Measurements from ENCODE around the gene MLC1. TPM values are rescaled to one million over a fixed set of nuclear protein-coding genes. Genes with fewer than 3 reads are reported as not detected.

Gene MLC1
- total and polyA plus RNA-seq, 4 donors, result 0.13 to 9.4 (median 0.33) TPM; not detected in 1

GRCh38 chr22:50056214-50056972 is 28.8 kb downstream of the MLC1 start:
- peaks cover 0 to 6% (median 0%) of the 10 kb centered on the region in 4 donors for H3K4me1 ChIP-seq (ENCODE audit: control insufficient read depth in 4 of 4, insufficient read depth in 4 of 4, low read length in 3 of 4)
- DNase-seq (ENCODE audit: low spot score), result no peak
- peaks cover 0 to 6% (median 0%) of the 10 kb centered on the region in 4 donors for H3K9me3 ChIP-seq (ENCODE audit: control insufficient read depth in 4 of 4, low read length in 3 of 4)
- no peaks in the 10 kb centered on the region for H3K36me3 ChIP-seq (ENCODE audit: control insufficient read depth in 4 of 4, insufficient read depth in 3 of 4, low read depth in 1 of 4, low read length in 3 of 4)
- 84% methylated on average over 34 of the region's 34 CpGs for WGBS
- no peak overlapping the region for H3K9ac ChIP-seq (ENCODE audit: low read depth in 1 of 2, low read length in 2 of 2)
- peaks cover 0 to 2% (median 0%) of the 10 kb centered on the region in 4 donors for H3K27me3 ChIP-seq (ENCODE audit: control insufficient read depth in 4 of 4, insufficient read depth in 4 of 4, low read length in 3 of 4)
- no peak overlapping the region for H3K27ac ChIP-seq (ENCODE audit: low read depth in 1 of 2, low read length in 2 of 2)
- H3K4me3 ChIP-seq (ENCODE audit: low read depth in 1 of 3, low read length in 3 of 3), result no peak overlapping the region
- TF ChIP-seq CTCF (IDR thresholded peaks at IDR 0.05; ENCODE audit: low read depth, low read length, missing input control), result no peak
- TF ChIP-seq FOXA2 (IDR thresholded peaks at IDR 0.05), result no peak
- TF ChIP-seq EGR1 (IDR thresholded peaks at IDR 0.05; ENCODE audit: low read depth in 2 of 2), result no peak
- no peak for TF ChIP-seq RXRA (IDR thresholded peaks at IDR 0.05)

GRCh38 chr22:50053861-50054260 is 31.4 kb downstream of the MLC1 start:
- Histone ChIP-seq H3K27ac (ENCODE audit: low read depth in 1 of 2, low read length in 2 of 2) (no peak overlapping the region), H3K9ac (ENCODE audit: low read depth in 1 of 2, low read length in 2 of 2) (no peak overlapping the region), H3K9me3 (ENCODE audit: control insufficient read depth in 4 of 4, low read length in 3 of 4) (peaks cover 0 to 6% (median 0%) of the 10 kb centered on the region in 4 donors), H3K4me1 (ENCODE audit: control insufficient read depth in 4 of 4, insufficient read depth in 4 of 4, low read length in 3 of 4) (peaks cover 0 to 6% (median 0%) of the 10 kb centered on the region in 4 donors), H3K36me3 (ENCODE audit: control insufficient read depth in 4 of 4, insufficient read depth in 3 of 4, low read depth in 1 of 4, low read length in 3 of 4) (no peaks in the 10 kb centered on the region), H3K4me3 (ENCODE audit: low read depth in 1 of 3, low read length in 3 of 3) (no peak overlapping the region), H3K27me3 (ENCODE audit: control insufficient read depth in 4 of 4, insufficient read depth in 4 of 4, low read length in 3 of 4) (peaks cover 0 to 2% (median 0%) of the 10 kb centered on the region in 4 donors)
- no peak for DNase-seq (ENCODE audit: low spot score)
- TF ChIP-seq FOXA1 (IDR thresholded peaks at IDR 0.05), result no peak
- no peak for TF ChIP-seq FOXA2 (IDR thresholded peaks at IDR 0.05)
- TF ChIP-seq TAF1 (conservative IDR thresholded peaks at IDR 0.05), result no peak
- no peak for TF ChIP-seq REST (IDR thresholded peaks at IDR 0.05)
- TF ChIP-seq NR2F2 (IDR thresholded peaks at IDR 0.05), result no peak
- TF ChIP-seq SP1 (IDR thresholded peaks at IDR 0.05), result no peak
- no peak for TF ChIP-seq ATF3 (IDR thresholded peaks at IDR 0.05)
- TF ChIP-seq YY1 (IDR thresholded peaks at IDR 0.05), result no peak
- no peak for TF ChIP-seq HNF4G (IDR thresholded peaks at IDR 0.05)
- no peak for TF ChIP-seq RXRA (IDR thresholded peaks at IDR 0.05)
- TF ChIP-seq GABPA (IDR thresholded peaks at IDR 0.05 in 1 of 2, conservative IDR thresholded peaks at IDR 0.05 in 1 of 2), result no peak
- TF ChIP-seq HNF4A (conservative IDR thresholded peaks at IDR 0.05), result no peak
- no peak for TF ChIP-seq JUND (IDR thresholded peaks at IDR 0.05)
- WGBS, result 88% methylated on average over 18 of the region's 18 CpGs
